GM04504 (cell line): ENCODE data around the gene PEA15.

Source experiments
- DNase-seq: peaks from one replicate; pipeline ENCODE4 v3.0.0-alpha.2; 2012; ENCODE audit warnings: low read depth

PEA15 gene, protein sequence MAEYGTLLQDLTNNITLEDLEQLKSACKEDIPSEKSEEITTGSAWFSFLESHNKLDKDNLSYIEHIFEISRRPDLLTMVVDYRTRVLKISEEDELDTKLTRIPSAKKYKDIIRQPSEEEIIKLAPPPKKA

DNA sequence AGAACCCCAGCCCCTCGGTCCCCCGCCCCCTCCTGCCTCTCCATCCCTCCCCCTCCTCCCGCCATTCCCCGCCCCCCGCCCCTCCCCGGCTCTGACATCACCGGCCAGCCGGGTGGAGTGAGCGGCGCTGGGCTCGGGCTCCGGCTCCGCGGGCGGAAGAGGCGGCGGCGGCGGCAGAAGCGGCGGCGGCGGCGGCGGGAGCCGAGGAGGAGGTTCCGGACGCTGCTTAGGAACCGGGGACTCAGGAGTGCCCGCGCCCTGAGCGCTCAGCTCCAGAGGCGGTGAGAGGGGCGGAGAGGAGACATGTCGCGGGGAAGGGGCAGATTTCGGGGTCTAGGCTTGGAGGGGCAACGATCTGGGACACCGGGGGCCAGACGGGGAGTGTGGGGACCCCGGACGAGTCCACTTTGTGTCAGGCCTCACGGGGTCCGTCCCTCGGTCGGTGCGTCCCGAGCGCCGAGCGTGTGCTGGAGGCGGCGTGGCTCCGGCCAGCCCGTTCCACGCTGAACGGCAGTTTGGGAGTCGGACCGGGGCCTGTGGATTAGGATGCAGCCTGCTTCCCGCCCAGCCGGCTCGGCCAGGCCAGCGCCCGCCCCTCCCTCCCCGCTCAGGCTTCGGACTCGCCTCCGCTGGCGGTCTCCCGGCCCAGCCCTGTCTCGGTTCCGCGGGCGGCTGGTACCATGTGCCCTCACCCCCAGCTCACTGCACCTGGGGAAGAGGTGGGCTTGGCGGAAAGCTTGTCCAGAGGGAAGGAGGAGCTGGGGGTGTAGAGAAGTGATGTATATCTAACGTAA, at the start of gene PEA15:
TSS of gene PEA15 (plus strand) at position 143 of the 794 bp plus-strand sequence. CDS start 6,161 bp downstream, outside the sequence.
- DNase-seq: no peak

DNA sequence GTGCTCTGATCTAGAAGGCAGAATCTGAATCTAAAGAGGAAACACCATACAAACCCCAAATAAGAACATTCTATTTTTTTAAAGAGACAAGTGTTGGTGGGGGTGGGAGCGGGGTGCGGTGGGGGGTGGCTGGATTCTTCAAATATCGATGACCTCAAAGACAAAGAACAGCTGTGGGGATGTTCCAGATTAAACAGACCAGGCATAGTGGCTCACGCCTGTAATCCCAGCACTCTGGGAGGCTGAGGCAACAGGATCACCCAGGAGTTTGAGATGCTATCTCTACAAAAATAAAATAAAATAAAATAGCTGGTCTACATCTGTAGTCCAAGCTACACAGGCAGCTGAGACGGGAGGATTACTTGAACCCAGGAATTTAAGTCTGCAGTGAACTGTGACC, 48.8 kb upstream of the PEA15 start:
- DNase-seq: no peak

DNA sequence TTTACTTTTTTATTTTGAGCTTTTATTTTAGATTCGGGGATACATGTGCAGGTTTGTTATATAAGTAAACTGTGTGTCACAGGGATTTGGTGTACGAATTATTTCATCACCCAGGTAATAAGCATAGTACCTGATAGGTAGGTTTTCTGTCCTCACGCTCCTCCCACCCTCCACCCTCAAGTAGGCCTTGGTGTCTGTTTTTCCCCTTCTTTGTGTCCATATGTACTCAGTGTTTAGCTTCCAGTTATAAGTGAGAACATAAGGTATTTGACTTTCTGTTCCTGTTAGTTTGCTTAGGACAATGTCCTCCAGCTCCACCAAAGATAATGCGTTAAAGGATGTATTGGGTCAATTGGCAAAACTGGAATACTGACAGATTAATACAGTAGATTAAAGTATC, 48.0 kb upstream of the PEA15 start:
- no peak for DNase-seq

DNA sequence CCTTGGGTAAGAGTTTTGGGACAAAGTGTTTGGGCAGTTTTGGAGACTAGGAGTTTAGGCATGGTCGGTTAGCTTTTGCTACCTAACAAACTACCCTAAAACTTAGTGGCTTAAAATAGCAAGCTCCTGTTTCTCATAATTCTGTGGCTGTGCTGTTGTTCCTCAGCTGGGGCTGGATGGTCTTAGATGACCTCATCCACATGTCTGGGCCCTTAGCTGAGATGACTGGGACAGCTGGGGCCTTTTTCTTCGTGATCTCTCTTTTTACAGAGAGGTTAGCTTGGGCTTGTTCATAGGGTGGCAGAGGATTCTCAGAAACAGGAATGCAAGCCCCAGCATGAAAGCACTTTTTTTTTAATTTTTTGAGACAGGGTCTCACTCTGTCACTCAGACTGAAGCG, 47.2 kb upstream of the PEA15 start:
- no peak for DNase-seq

DNA sequence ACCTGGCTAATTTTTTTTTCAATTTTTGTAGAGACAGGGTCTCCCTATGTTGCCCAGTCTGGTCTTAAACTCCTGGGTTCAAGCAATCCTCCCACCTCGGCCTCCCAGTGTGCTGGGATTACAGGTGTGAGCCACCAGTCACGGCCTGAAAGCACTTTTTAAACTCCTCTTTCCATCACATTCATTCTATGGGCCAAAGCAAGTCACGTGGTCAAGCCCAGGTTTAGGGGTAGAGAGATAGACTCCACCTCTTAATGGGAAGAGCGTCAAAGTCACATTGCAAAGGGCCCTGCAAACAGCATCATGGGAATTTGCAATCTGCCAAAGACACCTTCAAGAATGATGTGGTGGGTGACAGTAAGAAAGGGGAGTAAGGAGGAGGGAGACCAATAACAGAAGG, 46.6 kb upstream of the PEA15 start:
- DNase-seq: no peak

DNA sequence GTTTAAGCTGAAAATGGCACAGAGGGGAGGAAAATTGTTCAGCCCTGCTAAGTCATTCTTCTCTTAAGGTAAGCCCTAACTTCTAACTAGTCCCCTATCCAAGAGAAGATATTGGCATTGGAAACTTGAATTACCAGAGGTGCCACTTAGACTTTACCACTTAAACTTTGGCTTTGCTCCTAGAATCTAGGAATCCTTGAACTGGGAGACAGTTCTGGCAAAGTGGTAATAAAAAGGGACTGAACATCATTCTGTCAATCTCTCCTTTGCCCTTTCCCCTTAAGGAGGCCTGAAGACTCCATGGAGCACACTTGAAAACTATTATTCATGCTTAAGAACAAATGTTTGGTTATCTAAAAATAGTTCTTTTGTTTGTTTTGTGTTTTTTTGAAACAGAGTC, 45.3 kb upstream of the PEA15 start:
- DNase-seq: no peak

DNA sequence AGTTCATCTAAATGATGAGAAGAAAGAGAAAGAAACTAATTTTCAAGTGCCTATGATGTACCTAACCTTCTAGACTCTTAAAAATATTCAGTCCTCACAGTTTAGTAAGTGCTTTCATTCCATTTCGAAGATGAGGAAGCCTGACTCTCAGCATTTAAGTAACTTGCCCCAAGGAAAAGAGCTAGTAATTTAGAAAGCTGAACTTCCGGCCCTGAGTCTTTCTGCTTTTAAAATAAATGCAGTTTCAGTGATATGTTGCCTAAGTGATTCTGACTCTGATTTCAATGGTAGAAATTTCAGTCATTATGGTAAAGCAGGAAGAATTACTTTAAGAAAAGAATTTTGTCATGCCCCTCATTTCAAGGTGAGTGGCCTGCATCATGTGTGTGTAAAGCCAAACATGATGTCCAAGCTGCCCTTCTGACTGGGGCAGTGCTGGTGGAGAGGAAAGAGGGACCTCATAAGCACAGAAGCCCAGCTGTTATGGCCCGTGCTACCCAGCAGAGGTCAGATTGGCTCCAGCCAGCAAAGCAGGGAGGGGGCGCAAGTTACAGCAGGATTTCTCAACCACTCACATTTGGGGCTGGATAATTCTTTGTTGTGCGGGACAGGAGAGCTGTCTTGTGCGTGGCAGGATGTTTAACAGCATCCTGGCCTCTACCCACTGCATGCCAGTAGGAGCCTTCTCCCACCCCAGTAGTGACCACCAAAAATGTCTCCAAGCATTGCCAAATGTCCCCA, 43.0 kb upstream of the PEA15 start:
- DNase-seq: no peak

DNA sequence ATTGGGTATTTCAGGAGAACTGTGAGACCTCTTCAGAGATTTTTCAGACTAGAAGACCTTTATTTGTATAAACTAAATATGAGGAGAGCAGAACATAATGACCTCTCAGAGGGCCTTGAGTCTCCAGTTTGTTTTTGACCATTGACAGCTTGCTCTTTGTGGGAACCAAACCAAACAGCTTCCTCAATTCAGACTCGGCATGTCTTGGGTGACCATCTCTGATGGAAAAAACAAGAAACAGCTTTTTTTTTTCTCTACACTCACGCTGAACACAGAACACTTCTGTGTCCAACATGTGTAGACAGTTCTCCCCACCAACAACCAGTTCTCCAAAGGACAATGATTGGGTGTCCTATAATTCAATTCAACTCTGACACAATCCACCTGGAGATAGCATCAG, 42.3 kb upstream of the PEA15 start:
- DNase-seq: no peak

DNA sequence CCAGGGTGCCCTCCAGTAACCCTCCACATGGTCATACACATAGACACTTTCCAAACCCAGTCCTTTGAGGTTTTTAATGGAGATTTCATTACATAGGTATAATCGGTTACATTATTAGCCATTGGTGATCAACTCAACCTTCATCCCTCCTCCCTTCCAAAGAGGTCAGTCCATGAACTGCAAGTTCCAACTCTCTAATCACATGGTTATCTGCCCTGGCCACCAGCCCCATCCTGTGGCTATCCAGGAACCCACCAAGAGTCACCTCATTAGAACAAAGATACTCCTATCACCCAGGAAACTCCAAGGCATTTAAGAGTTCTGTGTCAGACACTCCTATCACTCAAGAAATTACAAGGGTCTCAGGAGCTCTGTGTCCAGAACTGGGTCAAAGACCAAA, 41.6 kb upstream of the PEA15 start:
- no peak for DNase-seq

DNA sequence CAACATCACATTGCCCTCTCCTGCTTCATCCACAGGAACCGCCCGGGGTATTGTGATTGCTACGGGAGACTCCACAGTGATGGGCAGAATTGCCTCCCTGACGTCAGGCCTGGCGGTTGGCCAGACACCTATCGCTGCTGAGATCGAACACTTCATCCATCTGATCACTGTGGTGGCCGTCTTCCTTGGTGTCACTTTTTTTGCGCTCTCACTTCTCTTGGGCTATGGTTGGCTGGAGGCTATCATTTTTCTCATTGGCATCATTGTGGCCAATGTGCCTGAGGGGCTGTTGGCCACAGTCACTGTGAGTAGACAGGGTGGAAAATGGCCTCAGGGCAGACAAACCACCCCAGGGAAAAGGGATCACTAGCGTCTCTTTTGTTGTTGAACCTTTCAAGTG, 41.1 kb upstream of the PEA15 start:
- no peak for DNase-seq

DNA sequence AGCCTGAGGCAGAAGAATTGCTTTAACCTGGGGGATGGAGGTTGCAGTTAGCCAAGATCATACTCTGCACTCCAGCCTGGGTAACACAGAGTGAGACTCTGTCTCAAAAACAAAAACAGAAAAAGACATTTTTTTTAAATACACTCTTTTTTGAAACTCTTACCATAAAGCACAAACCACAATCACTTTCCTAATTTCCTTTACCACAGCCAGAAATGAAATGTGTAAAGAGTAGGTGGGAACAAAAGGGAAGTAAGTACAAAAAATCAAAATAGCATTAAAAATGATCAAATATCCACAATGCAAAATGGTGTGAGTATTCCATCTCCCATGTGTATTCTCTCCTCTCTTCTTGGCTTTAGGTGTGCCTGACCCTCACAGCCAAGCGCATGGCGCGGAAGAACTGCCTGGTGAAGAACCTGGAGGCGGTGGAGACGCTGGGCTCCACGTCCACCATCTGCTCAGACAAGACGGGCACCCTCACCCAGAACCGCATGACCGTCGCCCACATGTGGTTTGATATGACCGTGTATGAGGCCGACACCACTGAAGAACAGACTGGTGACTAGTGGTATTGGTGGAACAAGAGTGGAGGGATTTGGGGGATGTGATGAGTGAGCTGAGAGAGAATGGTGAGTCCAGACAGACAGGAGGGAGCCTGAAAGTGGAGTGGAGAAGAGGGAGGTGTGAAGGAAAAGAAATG, 38.9 kb upstream of the PEA15 start:
- DNase-seq: no peak

DNA sequence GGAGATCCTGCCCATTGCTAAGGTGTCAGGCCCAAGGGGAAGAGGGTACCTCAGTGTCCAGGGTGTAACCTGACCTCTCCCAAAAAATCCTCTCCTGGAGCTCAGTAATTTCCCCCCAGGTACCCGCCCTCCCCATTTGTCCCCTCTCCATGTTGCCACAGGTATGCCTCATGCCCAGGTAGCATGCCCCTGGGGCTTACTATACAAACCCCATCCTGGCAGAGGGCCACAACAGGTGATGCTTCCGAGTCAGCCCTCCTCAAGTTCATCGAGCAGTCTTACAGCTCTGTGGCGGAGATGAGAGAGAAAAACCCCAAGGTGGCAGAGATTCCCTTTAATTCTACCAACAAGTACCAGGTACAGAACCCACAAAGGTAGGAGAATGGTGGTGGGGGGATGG, 38.1 kb upstream of the PEA15 start:
- no peak for DNase-seq

DNA sequence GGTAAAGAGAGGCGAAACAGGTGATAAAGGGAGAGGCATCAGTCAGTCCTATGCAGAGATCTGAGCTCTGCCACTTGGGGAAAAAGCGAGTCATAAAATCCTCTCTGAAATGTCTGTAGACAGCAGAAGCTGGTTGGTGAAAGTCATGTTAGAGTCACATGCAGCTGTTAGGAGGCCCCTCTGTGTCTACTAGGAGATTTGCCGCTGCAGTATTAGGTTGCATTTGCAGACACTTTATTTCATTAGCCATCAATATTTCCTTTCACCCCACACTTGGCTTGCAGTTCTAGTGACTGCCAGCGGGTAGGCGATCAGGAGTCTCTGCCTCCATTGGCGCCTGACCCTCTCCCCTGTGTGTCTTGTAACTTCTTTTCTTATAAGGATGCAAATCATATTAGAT, 37.6 kb upstream of the PEA15 start:
- DNase-seq: no peak

DNA sequence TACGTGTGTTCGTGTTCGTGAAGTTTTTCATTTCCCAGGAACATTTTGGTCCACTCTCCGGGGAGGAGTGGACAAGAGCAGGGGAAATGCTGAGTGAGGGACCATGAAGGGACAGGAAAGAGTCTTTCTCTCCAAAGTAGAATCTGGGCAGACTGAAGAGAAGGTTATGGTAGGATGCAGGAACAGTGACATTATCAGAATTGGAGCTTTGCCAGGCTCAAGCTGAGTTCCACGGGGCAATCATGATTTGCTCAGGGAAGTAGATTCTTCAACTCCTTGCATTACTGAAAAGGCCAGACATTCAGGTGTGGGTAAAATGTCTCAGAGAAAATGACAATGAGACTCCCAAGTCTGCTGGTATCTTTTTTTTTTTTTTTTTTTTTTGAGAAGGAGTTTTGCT, 37.2 kb upstream of the PEA15 start:
- no peak for DNase-seq

DNA sequence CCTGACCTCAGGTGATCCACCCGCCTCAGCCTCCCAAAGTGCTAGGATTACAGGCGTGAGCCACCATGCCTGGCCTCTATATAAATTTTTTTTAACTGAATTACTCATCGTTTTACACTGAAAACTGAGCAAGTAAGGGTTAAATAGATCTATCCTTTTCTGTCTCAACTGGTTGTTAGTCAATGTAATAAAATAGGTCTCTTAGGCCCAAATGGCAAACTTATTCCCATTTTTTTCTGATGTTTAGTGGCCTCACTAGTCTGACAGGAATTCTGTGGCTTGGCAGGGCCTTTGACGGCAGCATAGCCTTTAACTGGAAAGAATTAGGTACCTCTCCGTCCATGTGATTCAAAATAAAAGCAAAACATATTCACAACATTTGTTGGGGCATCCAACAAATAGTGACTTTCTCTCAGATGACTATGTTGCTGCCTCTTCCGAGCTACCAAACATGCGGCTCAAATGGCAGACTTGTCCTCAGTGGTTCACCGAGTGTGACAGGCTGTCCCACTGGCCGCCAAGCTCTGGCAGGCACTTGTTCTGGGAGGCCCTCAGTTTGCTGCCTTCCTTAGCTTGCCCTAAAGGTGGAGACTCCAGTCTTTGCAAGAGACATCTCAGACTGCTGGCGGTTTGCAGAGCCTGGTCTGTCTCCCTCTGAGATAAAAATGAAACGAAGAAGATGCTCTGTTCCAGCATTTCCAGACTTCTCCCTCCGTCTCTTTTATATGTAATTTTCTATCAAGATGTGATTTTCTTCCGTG, 36.4 kb upstream of the PEA15 start:
- DNase-seq: no peak

DNA sequence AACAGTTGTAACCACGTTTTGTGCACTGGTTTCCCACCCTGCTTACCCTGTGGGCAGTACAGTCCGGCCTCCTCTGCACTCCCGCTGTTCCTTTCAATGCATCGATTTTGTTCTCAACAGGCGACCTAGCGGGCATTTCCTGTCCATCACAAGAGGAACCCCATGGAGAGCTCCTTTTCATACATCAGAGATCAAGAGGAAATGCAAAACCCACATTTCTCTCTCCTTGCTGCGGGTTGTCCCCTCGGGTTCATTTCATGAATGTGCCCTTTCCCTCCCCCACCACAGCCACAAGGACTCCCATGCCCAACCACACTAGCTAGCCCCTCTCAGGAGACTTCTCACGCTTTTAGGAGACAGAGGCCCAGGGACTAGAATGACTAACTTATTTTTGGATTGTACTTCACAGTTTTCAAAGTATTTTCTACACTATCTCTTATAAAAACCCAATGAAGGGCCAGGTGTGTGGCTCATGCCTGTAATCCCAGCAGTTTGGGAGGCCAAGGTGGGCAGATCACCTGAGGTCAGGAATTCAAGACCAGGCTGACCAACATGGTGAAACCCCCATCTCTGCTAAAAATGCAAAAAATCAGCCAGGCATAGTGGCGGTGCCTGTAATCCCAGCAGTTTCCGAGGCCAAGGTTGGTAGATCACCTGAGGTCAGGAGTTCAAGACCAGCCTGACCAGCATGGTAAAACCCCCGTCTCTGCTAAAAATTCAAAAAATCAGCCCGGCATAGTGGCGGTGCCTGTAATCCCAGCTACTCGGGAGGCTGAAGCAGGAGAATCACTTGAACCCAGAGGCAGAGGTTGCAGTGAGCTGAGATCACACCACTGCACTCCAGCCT, 35.4 kb upstream of the PEA15 start:
- DNase-seq: no peak

DNA sequence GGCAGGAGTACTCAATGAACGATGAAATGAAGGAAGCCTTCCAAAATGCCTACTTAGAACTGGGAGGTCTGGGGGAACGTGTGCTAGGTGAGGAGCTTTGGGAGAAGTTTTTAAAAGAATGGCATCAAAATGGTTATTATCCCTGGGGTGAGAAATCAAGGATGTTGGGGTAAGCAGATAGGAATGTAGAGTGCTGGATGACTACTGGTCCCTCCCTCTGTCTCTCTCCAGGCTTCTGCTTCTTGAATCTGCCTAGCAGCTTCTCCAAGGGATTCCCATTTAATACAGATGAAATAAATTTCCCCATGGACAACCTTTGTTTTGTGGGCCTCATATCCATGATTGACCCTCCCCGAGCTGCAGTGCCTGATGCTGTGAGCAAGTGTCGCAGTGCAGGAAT, 33.8 kb upstream of the PEA15 start:
- DNase-seq: no peak

DNA sequence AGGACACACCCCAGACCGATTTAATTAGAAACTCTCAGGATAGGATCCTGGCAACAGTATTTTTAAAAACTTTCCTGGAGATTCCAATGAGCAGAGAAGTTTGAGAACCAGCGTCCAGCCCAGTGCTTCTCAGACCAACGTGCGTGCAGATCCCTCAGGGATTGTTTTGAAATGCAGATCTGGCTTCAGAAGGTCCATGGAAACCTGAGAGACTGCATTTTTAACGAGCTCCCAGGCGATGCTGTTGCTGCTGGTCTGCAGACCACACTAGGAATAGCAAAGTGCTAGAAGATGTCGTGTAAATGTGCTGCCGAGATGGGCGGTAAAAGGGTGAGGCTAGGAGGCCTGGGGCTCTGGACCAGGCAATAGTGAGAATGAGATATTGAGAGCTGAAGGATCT, 33.2 kb upstream of the PEA15 start:
- no peak for DNase-seq

DNA sequence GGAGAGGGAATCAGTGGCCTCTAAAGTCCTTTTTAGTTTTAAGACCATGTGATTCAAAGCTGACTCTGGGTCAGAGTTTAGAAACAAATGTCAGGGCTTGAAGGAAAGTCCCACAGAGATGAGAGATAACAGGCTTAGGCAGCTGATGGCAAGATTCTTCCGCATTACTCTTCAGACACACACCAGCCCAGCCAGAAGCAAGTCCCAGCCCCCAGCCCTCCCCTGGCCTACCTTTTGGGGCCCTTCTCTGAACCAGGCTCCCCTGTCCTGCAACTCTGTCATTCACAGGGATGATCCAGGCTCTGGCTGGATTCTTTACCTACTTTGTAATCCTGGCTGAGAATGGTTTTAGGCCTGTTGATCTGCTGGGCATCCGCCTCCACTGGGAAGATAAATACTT, 28.0 kb upstream of the PEA15 start:
- DNase-seq: no peak

DNA sequence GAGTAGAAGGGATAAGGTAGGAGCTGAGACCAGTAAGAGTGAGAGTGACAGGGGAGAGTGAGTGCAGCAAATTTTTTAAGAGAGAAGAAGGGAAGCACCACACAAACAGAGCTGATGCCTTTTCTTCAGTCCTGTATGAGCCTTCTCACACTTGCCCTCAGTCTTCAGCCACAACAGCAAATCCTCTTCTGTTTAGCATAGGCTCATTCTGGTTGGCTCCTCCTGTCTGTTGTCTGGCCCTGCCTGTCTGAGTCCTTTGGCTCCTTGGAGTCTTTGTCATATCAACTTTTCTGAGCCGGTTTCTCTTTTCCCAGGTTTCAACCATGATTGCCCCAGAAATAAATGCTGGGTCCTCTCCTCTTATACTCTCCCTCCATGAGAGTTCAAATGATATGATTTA, 27.5 kb upstream of the PEA15 start:
- DNase-seq: no peak

DNA sequence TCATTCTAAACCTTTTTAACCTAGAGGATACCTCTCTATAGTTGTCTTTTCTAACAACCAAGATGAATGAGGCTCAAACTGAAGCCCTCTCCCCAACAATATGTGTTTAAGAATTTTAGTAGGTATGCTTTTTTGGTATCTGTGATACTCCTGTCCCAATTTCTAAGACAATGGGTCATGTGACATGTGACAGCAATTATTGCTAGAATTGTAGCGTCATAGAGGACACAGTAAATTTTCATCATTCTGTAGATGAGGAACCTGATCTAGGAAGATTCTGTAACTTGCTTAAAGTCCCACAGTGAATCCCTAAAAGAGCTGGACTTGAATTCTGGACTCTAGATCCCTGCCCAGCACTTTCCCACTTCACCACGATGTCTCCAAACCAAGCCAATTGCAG, 26.5 kb upstream of the PEA15 start:
- no peak for DNase-seq
